ENCODE measurements around the gene RNF180. TPM values are rescaled to one million over a fixed set of nuclear protein-coding genes. Genes with fewer than 3 reads are reported as not detected.

Gene RNF180
- polyA plus RNA-seq, 2 of the 4 experiments (the other 2 are of a cell fraction), result 0.14 to 0.50 TPM

DNA sequence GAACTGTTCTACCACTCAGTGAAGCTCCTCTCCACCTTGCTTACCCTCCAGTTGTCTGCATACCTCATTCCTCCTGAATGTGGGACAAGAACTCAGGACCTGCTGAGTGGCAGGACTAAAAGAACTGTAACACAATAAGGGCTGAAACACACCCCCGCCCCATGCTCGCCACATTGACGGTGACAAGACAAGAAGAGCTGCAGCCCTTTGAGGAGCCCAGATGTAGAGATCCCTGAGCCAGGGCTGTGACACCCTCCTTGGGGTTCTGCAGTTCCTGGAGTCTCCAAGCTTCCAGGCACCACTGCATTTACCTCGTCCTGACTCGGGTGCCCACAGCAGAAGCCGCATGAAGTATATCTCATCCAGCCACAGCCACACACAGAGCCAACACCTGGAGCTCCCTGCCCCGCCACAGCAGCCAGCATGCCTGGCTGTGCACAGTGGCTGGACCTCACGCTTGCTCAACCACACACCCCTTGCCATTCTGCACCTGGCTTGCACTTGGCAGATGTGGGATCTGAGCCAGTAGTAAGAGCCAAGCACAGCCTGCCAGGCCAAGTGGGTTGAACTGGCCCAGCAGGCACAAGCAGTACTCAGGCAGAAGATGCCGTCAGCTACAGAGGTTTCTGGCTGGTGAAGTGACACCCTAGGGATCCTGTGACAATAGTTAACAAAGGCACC is 166.1 kb downstream of the RNF180 start:
- H3K4me2 ChIP-seq, result no peak overlapping the region
- no peak overlapping the region for H3K4me3 ChIP-seq
- POLR2A ChIA-PET, result no interaction called here
- CTCF ChIA-PET, result interaction anchor here (0.9 kb wide), 1 partner anchor 103 kb away, joined by 4 read pairs; no protein-coding TSS in a partner anchor
- no peaks in the 10 kb centered on the region for H3K9me3 ChIP-seq
- no peak overlapping the region for H3K27ac ChIP-seq
- DNase-seq (ENCODE audit: low read depth in 1 of 2, low spot score in 1 of 2) (no peak), ATAC-seq (no peak), FAIRE-seq (no peak)
- WGBS (ENCODE audit: missing lambda C conversion rate), result 24% methylated on average over 7 of the region's 9 CpGs
- TF ChIP-seq NFE2L2 (conservative IDR thresholded peaks at IDR 0.05; ENCODE audit: low read length) (no peak), USF2 (IDR thresholded peaks at IDR 0.05) (no peak), FOSL2 (IDR thresholded peaks at IDR 0.05) (no peak), FOSL2 (CRISPR knock-in tag; IDR thresholded peaks at IDR 0.05) (no peak), MAFK (IDR thresholded peaks at IDR 0.05; ENCODE audit: partially characterized antibody) (no peak), FOSB (CRISPR knock-in tag; IDR thresholded peaks at IDR 0.05) (no peak), RCOR1 (IDR thresholded peaks at IDR 0.05; ENCODE audit: low read depth, low read length) (no peak), NPAS2 (CRISPR knock-in tag; IDR thresholded peaks at IDR 0.05; ENCODE audit: borderline replicate concordance) (no peak), PBX3 (IDR thresholded peaks at IDR 0.05) (no peak), KDM1A (IDR thresholded peaks at IDR 0.05; ENCODE audit: low read depth) (no peak), ZSCAN20 (CRISPR knock-in tag; IDR thresholded peaks at IDR 0.05) (no peak), TFCP2L1 (CRISPR knock-in tag; IDR thresholded peaks at IDR 0.05) (no peak), HDAC2 (IDR thresholded peaks at IDR 0.05) (no peak), EP300 (IDR thresholded peaks at IDR 0.05) (no peak), HES2 (IDR thresholded peaks at IDR 0.05) (no peak), CHD4 (IDR thresholded peaks at IDR 0.05; ENCODE audit: borderline replicate concordance) (no peak), SREBF2 (IDR thresholded peaks at IDR 0.05) (no peak), FOXS1 (CRISPR knock-in tag; IDR thresholded peaks at IDR 0.05) (no peak)
- TF ChIP-seq, protein P1, sequence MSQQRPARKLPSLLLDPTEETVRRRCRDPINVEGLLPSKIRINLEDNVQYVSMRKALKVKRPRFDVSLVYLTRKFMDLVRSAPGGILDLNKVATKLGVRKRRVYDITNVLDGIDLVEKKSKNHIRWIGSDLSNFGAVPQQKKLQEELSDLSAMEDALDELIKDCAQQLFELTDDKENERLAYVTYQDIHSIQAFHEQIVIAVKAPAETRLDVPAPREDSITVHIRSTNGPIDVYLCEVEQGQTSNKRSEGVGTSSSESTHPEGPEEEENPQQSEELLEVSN (IDR thresholded peaks at IDR 0.05; ENCODE audit: borderline replicate concordance, low read depth), result no peak
- H3K4me1 ChIP-seq, result no peaks in the 10 kb centered on the region

GRCh38 chr5:64333886-64334285 is 168.2 kb downstream of the RNF180 start:
- DNase-seq (ENCODE audit: low read depth in 1 of 2, low spot score in 1 of 2) (no peak), FAIRE-seq (no peak), ATAC-seq (no peak)
- WGBS (ENCODE audit: missing lambda C conversion rate), result 17% methylated on average over 2 of the region's 2 CpGs
- ChIA-PET CTCF (no interaction called here), POLR2A (no interaction called here)
- Histone ChIP-seq H3K27ac (no peak overlapping the region), H3K4me2 (no peak overlapping the region), H3K9me3 (no peaks in the 10 kb centered on the region), H3K4me3 (no peak overlapping the region), H3K4me1 (no peaks in the 10 kb centered on the region)
- no peak for TF ChIP-seq POLR2AphosphoS2 (conservative IDR thresholded peaks at IDR 0.05; ENCODE audit: low read length)
- TF ChIP-seq HEYL (CRISPR knock-in tag; IDR thresholded peaks at IDR 0.05), result no peak
- TF ChIP-seq PBX3 (IDR thresholded peaks at IDR 0.05), result no peak
- TF ChIP-seq FOSL2 (IDR thresholded peaks at IDR 0.05), result no peak
- TF ChIP-seq FOSL2 (CRISPR knock-in tag; IDR thresholded peaks at IDR 0.05), result no peak
- TF ChIP-seq, protein P2, sequence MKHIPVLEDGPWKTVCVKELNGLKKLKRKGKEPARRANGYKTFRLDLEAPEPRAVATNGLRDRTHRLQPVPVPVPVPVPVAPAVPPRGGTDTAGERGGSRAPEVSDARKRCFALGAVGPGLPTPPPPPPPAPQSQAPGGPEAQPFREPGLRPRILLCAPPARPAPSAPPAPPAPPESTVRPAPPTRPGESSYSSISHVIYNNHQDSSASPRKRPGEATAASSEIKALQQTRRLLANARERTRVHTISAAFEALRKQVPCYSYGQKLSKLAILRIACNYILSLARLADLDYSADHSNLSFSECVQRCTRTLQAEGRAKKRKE (CRISPR knock-in tag; IDR thresholded peaks at IDR 0.05; ENCODE audit: low read depth), result no peak
- no peak for TF ChIP-seq SREBF2 (IDR thresholded peaks at IDR 0.05)

All from A549 (cell line).